ENCODE data around the gene ASTN2. TPM values are rescaled to one million over a fixed set of nuclear protein-coding genes. Genes with fewer than 3 reads are reported as not detected.

ASTN2 gene
- total and polyA plus RNA-seq, 4 donors, result 0.57 to 2.9 (median 1.4) TPM

- Histone ChIP-seq H3K9me3 (ENCODE audit: control insufficient read depth in 4 of 4, low read length in 3 of 4) (peaks cover 0 to 10% (median 8%) of the 10 kb centered on the region in 4 donors), H3K9ac (ENCODE audit: low read depth in 1 of 2, low read length in 2 of 2) (no peak overlapping the region), H3K36me3 (ENCODE audit: control insufficient read depth in 4 of 4, insufficient read depth in 3 of 4, low read depth in 1 of 4, low read length in 3 of 4) (no peaks in the 10 kb centered on the region), H3K27ac (ENCODE audit: low read depth in 1 of 2, low read length in 2 of 2) (no peak overlapping the region), H3K4me3 (ENCODE audit: low read depth in 1 of 3, low read length in 3 of 3) (no peak overlapping the region), H3K27me3 (ENCODE audit: control insufficient read depth in 4 of 4, insufficient read depth in 4 of 4, low read length in 3 of 4) (peaks cover 0 to 2% (median 0%) of the 10 kb centered on the region in 4 donors), H3K4me1 (ENCODE audit: control insufficient read depth in 4 of 4, insufficient read depth in 4 of 4, low read length in 3 of 4) (no peaks in the 10 kb centered on the region)
- TF ChIP-seq YY1 (IDR thresholded peaks at IDR 0.05) (no peak), JUND (IDR thresholded peaks at IDR 0.05) (no peak), FOXA1 (IDR thresholded peaks at IDR 0.05) (no peak), CTCF (IDR thresholded peaks at IDR 0.05; ENCODE audit: low read depth, low read length, missing input control) (no peak)
- 66% methylated on average over 6 of the region's 6 CpGs for WGBS
- no peak for DNase-seq (ENCODE audit: low spot score)
These were observed 514.3 kb downstream of the ASTN2 start for GRCh38 chr9:116900543-116900942.

GRCh38 chr9:116900007-116900367 lies 514.9 kb downstream of the ASTN2 start:
- Histone ChIP-seq H3K9me3 (ENCODE audit: control insufficient read depth in 4 of 4, low read length in 3 of 4) (peaks cover 0 to 10% (median 8%) of the 10 kb centered on the region in 4 donors), H3K36me3 (ENCODE audit: control insufficient read depth in 4 of 4, insufficient read depth in 3 of 4, low read depth in 1 of 4, low read length in 3 of 4) (no peaks in the 10 kb centered on the region), H3K27me3 (ENCODE audit: control insufficient read depth in 4 of 4, insufficient read depth in 4 of 4, low read length in 3 of 4) (peaks cover 0 to 2% (median 0%) of the 10 kb centered on the region in 4 donors), H3K4me3 (ENCODE audit: low read depth in 1 of 3, low read length in 3 of 3) (no peak overlapping the region), H3K9ac (ENCODE audit: low read depth in 1 of 2, low read length in 2 of 2) (no peak overlapping the region), H3K4me1 (ENCODE audit: control insufficient read depth in 4 of 4, insufficient read depth in 4 of 4, low read length in 3 of 4) (no peaks in the 10 kb centered on the region), H3K27ac (ENCODE audit: low read depth in 1 of 2, low read length in 2 of 2) (no peak overlapping the region)
- WGBS, result 58% methylated on average over 1 of the region's 1 CpG
- no peak for DNase-seq (ENCODE audit: low spot score)
- TF ChIP-seq RAD21 (IDR thresholded peaks at IDR 0.05) (no peak), HNF4G (IDR thresholded peaks at IDR 0.05) (no peak)

GRCh38 chr9:116899337-116900006 lies 515.4 kb downstream of the ASTN2 start:
- Histone ChIP-seq H3K9me3 (ENCODE audit: control insufficient read depth in 4 of 4, low read length in 3 of 4) (peaks cover 0 to 10% (median 8%) of the 10 kb centered on the region in 4 donors), H3K9ac (ENCODE audit: low read depth in 1 of 2, low read length in 2 of 2) (no peak overlapping the region), H3K36me3 (ENCODE audit: control insufficient read depth in 4 of 4, insufficient read depth in 3 of 4, low read depth in 1 of 4, low read length in 3 of 4) (no peaks in the 10 kb centered on the region), H3K27me3 (ENCODE audit: control insufficient read depth in 4 of 4, insufficient read depth in 4 of 4, low read length in 3 of 4) (peaks cover 0 to 2% (median 0%) of the 10 kb centered on the region in 4 donors), H3K27ac (ENCODE audit: low read depth in 1 of 2, low read length in 2 of 2) (no peak overlapping the region), H3K4me3 (ENCODE audit: low read depth in 1 of 3, low read length in 3 of 3) (no peak overlapping the region), H3K4me1 (ENCODE audit: control insufficient read depth in 4 of 4, insufficient read depth in 4 of 4, low read length in 3 of 4) (no peaks in the 10 kb centered on the region)
- TF ChIP-seq ZBTB33 (IDR thresholded peaks at IDR 0.05) (no peak), CTCF (IDR thresholded peaks at IDR 0.05; ENCODE audit: low read depth, low read length, missing input control) (no peak), ATF3 (IDR thresholded peaks at IDR 0.05) (no peak), NR2F2 (IDR thresholded peaks at IDR 0.05) (no peak), JUND (IDR thresholded peaks at IDR 0.05) (no peak), HNF4A (conservative IDR thresholded peaks at IDR 0.05) (no peak), RXRA (IDR thresholded peaks at IDR 0.05) (no peak), GABPA (IDR thresholded peaks at IDR 0.05 in 1 of 2, conservative IDR thresholded peaks at IDR 0.05 in 1 of 2) (no peak), HNF4G (IDR thresholded peaks at IDR 0.05) (no peak), YY1 (IDR thresholded peaks at IDR 0.05) (no peak), FOXA1 (IDR thresholded peaks at IDR 0.05) (no peak), REST (IDR thresholded peaks at IDR 0.05) (no peak), MAX (IDR thresholded peaks at IDR 0.05) (no peak), TAF1 (conservative IDR thresholded peaks at IDR 0.05) (no peak), FOXA2 (IDR thresholded peaks at IDR 0.05) (no peak), RAD21 (IDR thresholded peaks at IDR 0.05) (no peak), EGR1 (IDR thresholded peaks at IDR 0.05; ENCODE audit: low read depth in 2 of 2) (no peak)
- 84% methylated on average over 2 of the region's 2 CpGs for WGBS
- DNase-seq (ENCODE audit: low spot score), result no peak

Data from liver (tissue), 9 donors.